ENCODE results near the gene IGF2BP2.

GRCh38 chr3:185828755-185829154 lies 3.9 kb upstream of the IGF2BP2 start:
- TF ChIP-seq CTCF (IDR thresholded peaks at IDR 0.05), result no peak
- TF ChIP-seq POLR2A (IDR thresholded peaks at IDR 0.05), result no peak

Data from esophagus squamous epithelium (tissue), 4 donors.